HG03135 (cell line): ENCODE measurements around the gene AP3S2.
A peak's percentile ranks its signal among the peaks of the same experiment; 100 is the strongest.
"Not testable (repeated sequence)": the region's sequence is repeated elsewhere in the genome, so short reads cannot be mapped to it uniquely, and the experiment has no call there.

Experiments
- ATAC-seq: cut with Tn5 transposase; IDR thresholded peaks from one replicate; pipeline ENCODE4 v1.9.1; 2021; ENCODE audit warnings: mild to moderate bottlenecking, moderate library complexity; ENCODE audit not compliant: unreplicated experiment

The AP3S2 gene

GRCh38 chr15:89903858-89904130 is 10.0 kb upstream of the AP3S2 start:
- no peak for ATAC-seq

DNA sequence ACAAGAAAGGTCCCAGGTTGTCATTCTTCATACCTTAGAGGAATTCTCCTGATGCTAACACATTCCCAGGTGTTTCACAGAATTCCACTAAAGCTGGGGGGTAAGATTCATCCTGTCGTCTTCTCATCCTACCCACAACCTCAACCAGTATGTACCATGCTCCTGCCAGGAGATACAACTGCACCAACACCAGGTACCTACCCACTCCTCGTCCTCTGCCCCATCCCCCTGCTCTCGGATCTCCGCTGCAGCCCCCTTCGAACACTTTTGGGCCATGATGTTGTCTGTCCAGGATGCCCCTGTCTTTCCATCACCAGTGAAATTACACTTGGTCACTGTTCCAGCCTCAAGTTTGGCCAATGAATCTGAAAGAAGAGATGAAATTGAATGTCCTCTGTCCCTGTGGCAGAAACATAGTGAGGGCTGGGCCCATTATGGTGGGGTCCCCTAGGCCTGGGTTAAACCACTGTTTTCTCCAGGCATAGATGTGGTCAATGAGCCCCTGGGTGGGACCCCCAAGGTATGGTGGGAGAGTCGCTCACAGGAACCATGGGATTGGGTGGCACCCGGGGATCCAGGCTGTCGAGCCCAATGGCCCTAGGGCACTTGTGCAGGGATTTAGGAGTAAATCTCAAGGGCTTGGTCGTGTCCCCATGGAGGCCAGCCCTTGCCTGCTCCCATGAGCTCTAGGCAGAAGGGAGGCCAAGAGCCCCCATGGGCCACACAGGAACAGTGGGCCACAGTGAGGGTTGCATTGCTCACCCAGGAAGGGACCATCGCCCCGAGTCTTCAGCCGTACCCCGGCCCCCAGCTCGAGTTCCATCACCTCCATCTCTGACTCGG is 9.4 kb upstream of the AP3S2 start:
- ATAC-seq = no peak

DNA sequence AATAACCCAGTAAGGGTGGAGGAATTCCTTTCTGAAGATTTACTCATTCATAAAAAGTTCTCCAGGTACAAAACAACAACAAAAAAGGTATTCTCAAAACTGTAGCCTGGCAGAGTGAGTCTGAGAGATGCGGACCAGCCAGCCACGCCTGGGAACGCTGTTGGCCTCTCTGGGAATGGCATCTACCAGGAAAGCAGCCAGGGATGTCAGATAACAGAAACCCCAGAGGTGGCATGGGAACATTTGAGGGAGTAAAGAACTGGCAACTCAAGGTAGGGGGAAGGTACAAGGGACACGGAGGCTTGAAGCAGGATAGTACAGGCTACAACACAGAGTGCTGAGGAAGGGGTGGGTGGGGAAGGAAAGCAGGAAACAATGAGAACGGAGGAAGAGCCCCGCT is 7.1 kb upstream of the AP3S2 start:
- no peak for ATAC-seq

- ATAC-seq = no peak
Observed at GRCh38 chr15:89899951-89900567, 6.3 kb upstream of the AP3S2 start.

- ATAC-seq = no peak
Observed at GRCh38 chr15:89899295-89899945, 5.6 kb upstream of the AP3S2 start.

GRCh38 chr15:89898614-89899294 is 5.0 kb upstream of the AP3S2 start:
- ATAC-seq = no peak

DNA sequence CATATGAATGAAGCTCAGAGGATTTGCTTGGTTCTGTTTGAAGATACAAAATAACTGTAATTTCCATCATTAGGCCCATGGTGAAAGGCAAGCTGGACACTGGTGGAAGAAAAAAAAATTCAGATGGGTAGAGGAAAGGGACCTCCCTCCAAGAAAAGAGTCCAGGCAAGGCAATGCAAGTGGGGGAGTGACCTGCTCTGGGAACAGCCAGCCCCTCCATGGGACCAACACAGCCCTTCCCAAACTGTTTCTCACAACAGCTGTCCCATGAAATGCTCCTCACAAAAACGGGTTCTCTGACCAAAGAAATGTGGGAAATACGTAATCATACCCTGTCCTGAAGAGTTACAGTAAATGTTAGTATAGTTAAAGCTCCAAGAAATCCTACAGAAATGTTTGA is 4.4 kb upstream of the AP3S2 start:
- ATAC-seq = no peak

- no peak for ATAC-seq
Observed at GRCh38 chr15:89893027-89893426, 767 bp downstream of the AP3S2 start.

DNA sequence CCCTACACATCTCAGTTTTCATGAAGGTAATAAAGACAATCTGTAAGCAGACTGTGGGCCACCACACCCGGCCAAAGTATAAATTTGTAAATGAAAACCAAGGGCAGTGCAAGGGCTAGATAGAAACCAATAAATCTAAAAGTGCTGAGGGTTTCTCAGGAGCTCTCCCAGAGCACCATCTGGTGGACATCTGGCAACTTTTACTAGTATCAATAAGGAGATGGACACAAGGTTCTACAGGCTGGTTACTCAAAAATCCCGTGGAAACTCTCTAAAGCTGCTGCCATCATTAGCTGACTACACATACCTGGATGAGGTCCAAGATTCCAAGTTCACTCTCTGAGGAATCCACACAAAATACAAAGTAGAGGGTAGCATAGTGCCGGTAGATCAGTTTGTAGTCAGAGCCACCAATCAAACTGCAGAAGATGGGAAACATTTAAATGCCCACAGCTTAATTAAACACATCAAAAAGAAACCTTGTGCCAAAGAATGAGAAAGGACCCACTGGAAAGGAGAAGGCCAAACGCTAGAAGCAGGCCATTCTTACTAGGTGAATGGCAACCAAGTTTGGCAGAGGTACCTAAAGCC is 5.5 kb downstream of the AP3S2 start:
- ATAC-seq = no peak

- ATAC-seq = no peak
Observed at GRCh38 chr15:89885611-89886010, 8.2 kb downstream of the AP3S2 start.

DNA sequence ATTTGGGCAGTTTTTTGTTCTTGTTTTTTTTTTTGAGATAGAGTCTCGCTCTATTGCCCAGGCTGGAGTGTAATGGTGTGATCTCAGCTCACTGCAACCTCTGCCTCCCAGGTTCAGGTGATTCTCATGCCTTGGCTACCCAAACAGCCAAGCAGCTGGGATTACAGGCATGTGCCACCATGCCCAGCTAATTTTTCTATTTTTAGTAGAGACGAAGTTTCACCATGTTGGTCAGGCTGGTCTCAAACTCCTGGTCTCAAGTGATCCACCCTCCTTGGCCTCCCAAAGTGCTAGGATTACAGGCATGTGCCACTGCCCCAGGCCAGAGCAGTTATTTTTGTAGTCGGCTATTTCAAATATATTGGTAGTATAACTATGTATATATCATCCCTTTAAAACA is 8.6 kb downstream of the AP3S2 start:
- ATAC-seq = not testable (repeated sequence)

- ATAC-seq = no peak
Observed at GRCh38 chr15:89883518-89883917, 10.3 kb downstream of the AP3S2 start.

DNA sequence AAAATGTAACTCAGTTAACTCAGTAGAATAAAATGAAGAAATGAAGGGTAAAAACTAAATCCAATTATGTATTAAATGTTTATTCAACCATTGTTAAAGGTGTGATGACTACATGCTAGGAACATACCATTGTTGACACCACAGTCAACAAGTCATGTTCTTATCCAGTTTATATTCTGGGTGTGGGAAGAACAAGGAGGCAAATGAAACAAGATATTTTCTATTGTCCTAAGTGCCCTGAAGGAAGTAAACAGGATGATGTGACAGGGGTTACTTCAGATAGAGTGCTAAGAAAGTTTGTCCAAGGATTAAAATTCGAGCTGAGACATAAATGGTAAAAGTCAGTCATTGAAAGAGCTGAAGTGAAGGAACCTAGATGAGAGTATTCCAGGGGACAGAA is 13.1 kb downstream of the AP3S2 start:
- ATAC-seq = no peak

GRCh38 chr15:89878323-89878722 is 15.5 kb downstream of the AP3S2 start:
- ATAC-seq = no peak

GRCh38 chr15:89877083-89877425 is 16.7 kb downstream of the AP3S2 start:
- no peak for ATAC-seq

- no peak for ATAC-seq
Observed at GRCh38 chr15:89876396-89877082, 17.3 kb downstream of the AP3S2 start.

- no peak for ATAC-seq
Observed at GRCh38 chr15:89875741-89876140, 18.1 kb downstream of the AP3S2 start.

GRCh38 chr15:89874926-89875564 is 18.7 kb downstream of the AP3S2 start:
- ATAC-seq = peak; percentile 85

DNA sequence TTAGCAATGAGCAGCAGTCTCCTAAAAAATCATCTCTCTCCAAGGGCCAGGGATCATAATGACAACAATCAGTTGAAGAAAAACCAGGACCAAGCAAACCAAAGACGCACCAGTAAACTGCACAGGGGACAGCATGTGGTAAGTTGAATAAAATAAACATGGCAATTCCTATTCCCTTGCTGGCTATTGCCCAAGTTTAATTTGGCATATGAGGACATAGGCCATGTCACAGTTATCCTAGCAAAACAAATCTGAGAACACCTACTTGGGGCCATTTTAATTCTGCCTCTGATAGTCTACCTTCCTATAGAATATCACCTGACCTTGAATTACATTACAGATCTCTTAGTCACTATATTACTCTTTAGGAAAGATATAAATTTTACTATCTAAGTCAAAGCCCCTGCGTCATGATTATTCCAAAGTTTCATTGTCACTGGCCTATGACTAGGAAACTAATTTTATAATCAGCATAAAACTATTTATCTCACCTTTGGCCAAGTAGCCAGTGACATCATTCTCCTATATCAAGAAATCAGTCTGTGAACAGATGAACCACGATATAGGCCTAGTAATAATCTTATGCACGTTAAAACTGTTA is 23.0 kb downstream of the AP3S2 start:
- ATAC-seq = no peak

- ATAC-seq = no peak
Observed at GRCh38 chr15:89870006-89870405, 23.8 kb downstream of the AP3S2 start.
